IMR-90 (cell line): Measurements from ENCODE around the gene MAGEF1.

Experiments used
- CTCF ChIP-seq: conservative IDR thresholded peaks from 2 replicates; pipeline ENCODE4 v1.5.1; 2012; ENCODE audit warnings: mild to moderate bottlenecking, low read depth, low read length, improper control_type of control experiment
- POLR2A ChIP-seq: IDR thresholded peaks from 2 replicates; pipeline ENCODE4 v1.6.1; 2012; ENCODE audit warnings: mild to moderate bottlenecking, low read depth, low read length
- TF ChIP-seq, protein P1 (sequence below): fragments of 150-350 bp; IDR thresholded peaks from 2 replicates; pipeline ENCODE4 v1.6.1; 2017; ENCODE audit warnings: mild to moderate bottlenecking, antibody characterized with exemption, low read length, low read depth

GRCh38 chr3:184700759-184701158, 11.1 kb downstream of the MAGEF1 start:
- TF ChIP-seq CTCF (no peak), POLR2A (no peak)
- TF ChIP-seq, protein P1, sequence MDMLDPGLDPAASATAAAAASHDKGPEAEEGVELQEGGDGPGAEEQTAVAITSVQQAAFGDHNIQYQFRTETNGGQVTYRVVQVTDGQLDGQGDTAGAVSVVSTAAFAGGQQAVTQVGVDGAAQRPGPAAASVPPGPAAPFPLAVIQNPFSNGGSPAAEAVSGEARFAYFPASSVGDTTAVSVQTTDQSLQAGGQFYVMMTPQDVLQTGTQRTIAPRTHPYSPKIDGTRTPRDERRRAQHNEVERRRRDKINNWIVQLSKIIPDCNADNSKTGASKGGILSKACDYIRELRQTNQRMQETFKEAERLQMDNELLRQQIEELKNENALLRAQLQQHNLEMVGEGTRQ = no peak
